Measurements from ENCODE around the gene MEGF11.
A peak's percentile ranks its signal among the peaks of the same experiment; 100 is the strongest.
"Not testable (repeated sequence)": the region's sequence is repeated elsewhere in the genome, so short reads cannot be mapped to it uniquely, and the experiment has no call there.

The MEGF11 gene

DNA sequence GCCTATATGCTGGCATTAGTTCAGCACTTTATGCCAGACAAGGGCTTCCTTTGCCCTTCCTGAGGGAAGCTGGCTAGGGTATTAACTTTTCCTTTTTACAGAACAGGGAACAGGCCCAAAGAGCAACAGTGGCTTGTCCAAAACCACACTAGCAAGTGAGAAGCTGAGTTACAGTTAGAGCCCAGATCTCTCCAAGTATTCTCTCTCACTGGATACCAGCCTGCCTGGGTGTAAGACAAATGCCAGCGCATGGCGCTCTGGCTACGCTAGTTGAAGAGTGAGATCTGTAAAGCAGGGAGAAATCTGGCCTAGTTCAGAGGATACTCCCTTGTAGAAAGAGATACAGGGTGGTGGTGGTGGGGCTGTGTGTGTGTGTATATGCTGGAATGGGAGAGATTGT lies 345.9 kb downstream of the MEGF11 start:
- DNase-seq, result no peak

DNA sequence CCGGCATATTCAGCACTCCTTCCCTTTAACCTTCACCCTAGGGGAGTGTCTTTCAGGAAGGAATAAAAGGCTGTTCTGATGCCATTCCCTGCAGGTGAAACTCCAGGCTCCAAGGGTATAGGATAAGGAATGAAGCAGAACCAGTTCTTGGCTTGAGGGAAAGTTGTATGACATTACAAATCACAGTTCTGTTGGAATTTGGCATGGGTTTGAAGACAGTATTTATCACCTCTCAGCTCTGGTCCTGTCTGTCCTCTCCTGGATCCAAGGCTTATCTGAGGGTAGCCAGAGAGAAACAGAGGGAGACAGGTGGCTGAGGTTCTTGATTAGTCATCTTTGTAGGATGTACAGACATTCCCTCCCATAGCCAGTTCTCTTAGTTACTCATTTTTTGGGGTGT lies 347.2 kb downstream of the MEGF11 start:
- no peak for DNase-seq

DNA sequence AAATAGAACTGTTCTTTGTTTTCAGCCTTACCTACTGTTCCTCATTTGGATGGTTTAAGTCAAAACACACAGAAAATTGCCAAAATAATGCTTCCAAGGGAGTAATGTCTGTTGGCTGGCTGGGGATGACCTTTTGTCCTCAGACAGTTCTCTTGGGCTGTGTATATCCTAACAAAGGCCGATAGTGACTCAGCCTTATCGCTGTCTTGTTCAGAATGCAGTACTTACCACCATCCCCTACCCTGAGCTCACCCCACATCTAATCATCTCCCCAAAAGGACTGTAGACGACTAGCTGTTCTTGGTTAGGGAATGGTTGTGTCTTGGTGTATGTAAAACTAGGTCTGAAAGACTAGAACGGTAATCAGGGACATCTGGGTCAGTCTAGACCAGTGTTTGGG lies 349.2 kb downstream of the MEGF11 start:
- DNase-seq, result no peak

DNA sequence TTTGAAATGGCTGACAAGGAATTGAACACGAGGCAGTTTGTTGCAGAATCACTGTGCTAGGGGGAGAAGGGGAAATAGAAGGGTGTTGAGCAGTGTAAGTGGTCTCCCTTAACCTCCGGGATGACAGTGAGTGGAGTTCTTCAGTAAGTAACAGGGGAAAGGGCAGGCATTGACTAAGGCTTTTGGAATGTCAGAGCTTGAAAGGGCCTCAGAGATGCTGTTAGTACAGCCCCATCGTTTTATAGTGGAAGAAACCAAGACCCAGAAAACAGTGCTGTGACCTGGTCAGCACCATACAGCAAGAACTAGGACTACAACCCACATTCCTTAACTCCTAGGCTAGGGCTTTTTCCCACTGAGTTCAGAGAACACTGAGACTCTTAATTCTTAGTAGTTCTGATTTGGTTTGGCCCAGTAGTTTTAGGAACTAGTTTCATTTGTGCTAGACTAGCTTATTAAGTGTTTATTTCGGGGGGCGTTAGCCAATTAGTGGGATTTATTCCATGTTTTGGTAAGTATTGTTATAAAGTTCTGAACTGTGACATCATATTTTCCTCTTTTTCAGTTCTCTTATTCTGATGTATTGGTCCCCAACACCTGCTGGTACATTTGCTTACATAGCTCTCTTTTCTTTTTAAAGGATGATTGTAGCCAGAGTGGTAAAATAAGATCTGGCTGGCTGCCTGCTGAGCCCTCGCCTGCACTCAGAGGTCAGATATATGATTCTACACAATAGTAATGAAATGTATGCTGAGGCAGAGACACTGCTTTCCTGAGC lies 350.1 kb downstream of the MEGF11 start:
- no peak for DNase-seq

DNA sequence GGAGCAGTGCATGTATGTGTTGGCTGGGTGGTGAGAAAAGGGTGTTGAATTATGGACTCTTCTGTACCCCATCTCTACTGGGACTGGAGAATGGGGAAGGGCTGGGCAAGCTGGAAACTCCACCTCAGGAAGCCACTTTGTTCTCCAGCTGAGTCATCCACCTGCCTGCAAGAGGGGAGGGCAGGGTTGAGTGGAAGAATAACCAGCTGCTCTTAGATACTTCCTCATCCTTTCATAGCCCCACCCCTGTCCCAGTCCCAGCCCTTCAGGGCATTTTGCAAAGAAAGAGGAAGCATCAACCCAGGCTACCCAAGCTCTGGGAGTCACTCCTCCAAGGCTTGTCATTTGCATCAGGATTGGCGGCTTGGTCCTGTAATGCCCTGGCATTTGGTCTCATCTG lies 351.2 kb downstream of the MEGF11 start:
- DNase-seq, result no peak

DNA sequence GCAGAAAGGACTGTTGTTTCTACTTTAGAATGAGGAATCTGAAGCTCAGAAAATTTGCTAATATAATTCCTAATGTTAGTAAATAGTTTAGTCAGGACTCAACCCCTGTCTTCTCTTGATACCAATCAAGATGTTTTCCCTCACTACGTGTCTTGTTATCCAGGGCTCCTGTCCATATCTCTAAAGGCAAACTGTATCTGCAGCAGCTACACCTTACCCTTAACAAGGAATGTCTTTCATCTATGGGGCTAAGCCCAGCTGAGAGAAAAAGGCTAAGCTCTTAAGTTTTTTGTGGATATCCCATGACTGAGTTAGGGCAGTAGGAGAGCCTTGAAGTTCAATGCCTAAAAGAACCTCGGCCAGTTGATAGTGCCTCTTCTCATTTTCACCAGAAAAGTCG lies 351.7 kb downstream of the MEGF11 start:
- no peak for DNase-seq

DNA sequence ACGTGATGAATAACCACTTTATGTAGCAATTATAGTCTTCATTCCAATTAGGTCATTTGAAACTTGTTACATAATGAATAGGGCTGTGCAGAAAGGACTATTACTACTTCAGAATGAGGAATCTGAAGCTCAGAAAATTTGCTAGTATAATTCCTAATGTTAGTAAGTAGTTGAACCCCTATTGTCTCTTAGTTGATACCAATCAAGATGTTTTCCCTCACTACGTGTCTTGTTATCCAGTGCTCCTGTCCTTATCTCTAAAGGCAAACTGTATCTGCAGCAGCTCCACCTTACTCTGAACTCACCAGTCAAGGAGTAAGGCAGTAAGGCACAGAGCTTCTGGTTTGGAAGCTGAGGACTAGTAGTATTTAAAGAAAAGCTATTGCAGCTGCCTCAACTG lies 352.2 kb downstream of the MEGF11 start:
- DNase-seq, result no peak

DNA sequence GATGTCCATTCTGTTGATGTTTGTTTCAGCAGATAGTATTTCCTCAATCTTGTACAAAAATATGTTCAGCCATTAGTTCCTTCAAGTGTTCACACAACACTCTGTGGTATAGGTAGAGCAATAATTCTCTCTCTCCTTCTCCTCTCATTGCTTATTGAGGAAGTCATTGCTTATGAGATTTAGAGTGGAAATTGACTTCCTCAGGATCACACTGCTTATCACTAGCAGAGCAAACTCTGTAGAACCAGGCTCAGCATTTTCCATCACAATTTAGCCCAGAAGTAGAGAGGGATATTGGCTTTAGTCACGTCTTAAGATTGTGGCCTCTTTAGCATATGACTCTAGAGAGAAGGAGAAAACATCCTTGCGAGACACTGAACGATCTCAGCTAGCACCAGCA lies 353.1 kb downstream of the MEGF11 start:
- DNase-seq, result no peak

DNA sequence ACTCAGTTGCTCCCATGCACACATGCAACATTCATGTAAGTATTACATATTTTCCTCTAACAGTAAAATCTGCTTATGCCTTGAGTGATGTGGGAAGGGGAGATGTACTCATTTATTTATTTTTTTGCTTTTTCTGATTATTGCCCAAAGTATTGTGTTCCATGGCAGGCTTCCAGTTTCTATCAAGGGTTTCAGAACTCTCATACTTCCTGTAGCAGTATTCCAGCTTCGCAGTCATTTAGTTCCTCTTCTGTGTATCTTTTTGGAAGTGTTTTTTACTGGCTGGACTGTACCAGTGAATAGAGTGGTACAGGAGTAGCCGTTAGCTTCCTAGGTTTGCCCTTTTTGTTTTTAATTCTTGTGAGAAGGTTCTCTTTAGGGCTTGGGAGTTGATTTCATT lies 357.3 kb downstream of the MEGF11 start:
- no peak for DNase-seq

DNA sequence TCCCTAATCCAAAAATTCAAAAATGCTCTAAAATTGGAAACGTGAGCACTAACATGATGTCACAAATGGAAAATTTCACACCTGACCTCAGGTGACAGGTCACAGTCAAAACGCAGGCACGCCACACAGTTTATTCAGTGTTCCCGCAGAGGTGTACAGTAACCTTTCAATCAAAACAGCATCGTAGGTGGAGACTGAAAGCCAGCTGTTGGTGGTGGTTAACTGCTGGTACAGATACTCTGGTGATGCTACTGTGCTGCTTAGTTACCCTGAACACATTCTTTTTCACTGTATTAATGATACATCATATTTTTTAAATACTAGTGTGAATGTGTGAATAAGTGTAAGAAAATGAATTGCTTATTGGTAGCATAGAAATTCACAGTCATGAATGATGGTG lies 360.5 kb downstream of the MEGF11 start:
- no peak for DNase-seq

DNA sequence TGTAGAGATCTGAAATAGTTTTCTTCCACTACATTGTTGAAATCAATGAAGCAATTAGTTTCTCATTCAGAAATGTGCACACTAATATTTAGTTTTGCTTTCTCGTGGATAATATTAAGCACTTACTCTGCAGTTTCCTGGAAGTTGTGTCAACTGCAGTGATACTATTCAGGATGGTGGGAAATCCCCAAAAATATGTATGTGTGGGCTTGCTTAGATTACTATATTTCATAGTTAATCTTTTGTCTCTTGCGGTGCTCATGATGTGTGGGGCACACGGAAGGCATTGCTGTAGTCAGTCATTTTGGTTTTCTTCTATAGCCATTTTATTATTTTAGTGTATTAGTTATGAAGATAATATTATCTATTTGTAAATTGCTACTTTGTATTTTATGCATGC lies 364.6 kb downstream of the MEGF11 start:
- no peak for DNase-seq

DNA sequence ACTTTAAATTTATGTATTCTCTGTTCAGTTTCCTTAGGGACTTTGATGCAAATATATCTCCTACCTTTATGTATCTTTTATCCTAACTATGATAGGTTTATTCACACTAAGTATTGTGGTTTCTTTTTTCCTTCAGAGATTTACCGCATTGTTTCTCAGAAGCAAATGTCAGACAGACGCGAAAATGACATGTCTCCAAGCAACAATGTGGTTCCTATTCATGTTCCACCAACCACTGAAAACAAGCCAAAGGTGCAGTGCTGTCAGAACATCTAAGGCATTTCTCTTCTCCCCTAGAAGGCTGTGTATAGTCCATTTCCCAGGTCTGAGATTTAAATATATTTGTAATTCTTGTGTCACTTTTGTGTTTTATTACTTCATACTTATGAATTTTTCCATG lies 366.0 kb downstream of the MEGF11 start:
- no peak for DNase-seq

DNA sequence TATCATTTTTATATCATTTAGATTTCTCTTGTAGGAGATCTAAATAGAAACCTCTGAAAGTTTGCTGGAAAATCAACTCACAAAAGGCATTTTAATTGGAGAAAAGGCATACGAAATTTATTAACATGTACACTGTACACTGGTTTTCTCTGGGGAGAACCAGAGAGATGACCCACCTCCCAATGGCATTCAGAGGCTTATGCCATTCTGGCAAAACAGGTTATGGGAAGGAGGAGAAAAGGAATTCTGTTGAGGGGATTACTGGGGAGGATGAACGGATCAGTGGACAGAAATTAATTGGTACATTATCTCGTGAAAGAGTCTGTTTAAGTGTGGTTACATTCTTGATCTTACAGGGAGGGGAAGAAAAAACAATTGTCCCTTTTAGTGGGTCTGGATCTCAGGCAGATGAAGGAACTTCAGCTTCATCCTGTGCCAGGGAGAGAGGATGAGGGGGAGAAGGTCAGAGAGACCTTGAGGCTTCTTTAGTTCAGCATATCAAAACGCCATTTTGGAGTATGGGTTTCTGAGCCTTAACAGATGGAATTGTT lies 367.8 kb downstream of the MEGF11 start:
- no peak for DNase-seq

DNA sequence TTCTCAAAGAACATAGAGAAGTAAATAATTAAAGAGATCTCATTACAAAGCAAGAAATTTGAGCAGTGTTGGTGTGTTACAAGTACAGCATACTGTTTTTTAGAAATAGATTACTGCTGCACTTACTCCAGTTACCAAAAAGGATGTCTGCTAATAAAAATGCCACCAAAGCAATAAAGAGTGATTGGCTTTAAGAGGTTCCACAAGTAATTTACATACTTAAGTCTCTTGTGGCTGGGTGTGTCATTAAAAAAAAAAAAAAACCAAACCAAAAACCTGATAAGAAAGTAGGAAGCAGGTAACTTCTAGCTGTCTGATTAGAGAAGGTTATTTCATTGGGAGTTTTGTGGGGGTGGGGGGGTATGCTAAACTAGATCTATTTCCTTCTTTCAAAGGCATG lies 369.0 kb downstream of the MEGF11 start:
- DNase-seq, result no peak

DNA sequence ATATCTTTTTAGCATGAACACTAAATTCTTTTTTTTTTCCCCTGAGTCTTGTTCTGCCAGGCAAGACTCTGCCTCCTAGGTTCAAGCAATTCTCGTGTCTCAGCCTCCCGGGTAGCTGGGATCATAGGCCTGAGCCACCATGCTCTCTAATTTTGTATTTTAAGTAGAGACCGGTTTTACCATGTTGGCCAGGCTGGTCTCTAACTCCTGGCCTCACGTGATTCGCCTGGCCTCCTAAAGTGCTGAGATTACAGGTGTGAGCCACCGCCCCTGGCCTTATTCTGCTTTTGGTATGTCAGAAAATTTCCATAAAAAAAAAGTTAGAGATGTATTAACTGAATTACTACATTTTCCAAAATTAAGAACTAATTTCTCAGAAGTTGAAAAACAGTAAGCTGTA lies 370.0 kb downstream of the MEGF11 start:
- no peak for DNase-seq

DNA sequence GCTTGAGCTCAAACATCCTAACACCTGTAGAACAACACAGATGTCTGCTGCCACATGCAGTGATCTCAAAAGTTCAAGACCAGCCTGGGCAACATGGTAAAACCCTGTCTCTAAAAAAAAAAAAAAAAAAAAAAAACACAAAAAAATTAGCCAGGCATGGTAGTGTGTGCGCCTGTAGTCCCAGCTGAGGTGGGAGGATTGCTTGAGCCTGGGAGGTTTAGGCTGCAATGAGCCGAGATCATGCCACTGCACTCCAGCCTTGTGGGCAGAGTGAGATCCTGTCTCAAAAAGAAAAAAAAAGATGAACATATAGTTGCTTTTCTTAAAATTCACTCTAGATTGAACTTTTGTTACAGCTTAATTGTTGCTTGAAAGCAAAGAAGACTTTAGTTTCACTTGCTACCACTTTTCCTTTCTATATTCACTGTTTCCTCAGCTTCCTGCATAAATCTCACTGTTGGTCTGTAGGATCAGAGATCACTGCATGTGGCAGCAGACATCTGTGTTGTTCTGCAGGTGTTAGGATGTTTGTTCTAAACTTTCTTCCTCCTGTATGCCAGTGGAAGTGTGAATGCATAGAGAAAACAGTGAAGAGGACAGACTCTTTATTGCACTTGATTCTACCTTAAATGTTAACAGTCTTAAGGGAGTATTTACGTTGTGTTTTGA lies 371.6 kb downstream of the MEGF11 start:
- DNase-seq, result no peak

DNA sequence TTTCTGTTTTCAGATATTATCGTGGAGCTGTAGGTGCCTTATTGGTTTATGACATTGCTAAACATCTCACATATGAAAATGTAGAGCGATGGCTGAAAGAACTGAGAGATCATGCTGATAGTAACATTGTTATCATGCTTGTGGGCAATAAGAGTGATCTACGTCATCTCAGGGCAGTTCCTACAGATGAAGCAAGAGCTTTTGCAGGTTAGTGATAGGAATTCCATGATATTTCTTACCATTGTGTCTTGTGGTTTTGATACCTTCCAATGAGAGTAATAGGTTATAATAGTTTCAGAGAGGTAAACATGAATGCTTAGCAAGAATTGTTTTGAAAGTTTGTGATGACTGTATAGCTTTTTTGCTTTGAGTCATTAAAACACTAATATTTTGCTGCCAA lies 375.8 kb downstream of the MEGF11 start:
- DNase-seq, result no peak

DNA sequence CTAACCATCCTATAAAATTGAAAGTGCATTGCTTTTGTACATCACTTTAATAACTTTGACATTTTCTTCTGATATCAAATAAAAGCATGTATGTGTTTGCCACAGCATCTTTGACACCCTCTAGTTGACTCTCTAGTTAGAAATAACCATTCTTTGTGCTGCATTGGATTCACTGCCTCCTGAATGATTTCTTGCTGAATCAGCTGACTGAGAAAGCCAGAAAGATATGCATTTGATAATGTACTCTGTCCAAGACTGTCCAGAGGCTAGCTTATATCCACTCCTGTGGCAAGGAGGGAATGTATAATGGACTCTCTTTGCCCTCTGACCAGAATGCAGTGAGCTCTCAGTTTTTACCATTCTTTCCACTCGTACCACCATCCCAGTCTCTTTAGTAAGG lies 378.1 kb downstream of the MEGF11 start:
- DNase-seq, result no peak

DNA sequence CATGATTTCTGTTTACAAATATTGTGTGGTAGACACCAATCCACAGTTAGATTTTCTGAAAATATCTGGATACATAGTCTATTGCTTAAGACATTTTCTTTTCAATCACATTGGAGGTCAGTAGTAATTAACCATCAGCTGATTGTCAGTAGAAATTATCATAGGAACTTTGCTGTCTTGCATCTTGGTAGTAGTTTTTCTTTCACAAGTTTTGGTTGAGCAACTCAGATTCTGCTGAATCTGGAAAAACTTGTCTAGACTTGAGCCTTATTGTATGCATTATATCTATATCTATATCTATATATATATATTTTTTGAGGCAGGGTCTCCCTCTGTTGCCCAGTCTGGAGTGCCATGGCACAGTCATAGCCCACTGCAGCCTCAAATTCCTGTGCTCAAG lies 380.3 kb downstream of the MEGF11 start:
- no peak for DNase-seq

DNA sequence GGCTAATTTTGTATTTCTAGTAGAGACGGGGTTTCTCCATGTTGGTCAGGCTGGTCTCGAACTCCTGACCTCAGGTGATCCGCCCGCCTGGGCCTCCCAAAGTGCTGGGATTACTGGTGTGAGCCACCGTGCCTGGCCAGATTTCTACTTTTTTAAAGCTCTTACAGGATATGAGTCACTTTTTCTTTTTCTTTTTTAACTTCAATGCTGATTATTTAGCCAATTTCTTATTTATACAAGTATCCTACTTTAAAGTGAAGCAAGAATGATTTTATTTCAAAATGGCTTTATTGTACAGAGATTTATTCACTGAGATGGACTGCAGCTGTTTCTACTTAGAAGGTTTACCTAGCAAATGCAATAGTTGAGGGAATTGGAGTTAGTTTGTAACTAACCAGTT lies 381.0 kb downstream of the MEGF11 start:
- DNase-seq, result not testable (repeated sequence)

DNA sequence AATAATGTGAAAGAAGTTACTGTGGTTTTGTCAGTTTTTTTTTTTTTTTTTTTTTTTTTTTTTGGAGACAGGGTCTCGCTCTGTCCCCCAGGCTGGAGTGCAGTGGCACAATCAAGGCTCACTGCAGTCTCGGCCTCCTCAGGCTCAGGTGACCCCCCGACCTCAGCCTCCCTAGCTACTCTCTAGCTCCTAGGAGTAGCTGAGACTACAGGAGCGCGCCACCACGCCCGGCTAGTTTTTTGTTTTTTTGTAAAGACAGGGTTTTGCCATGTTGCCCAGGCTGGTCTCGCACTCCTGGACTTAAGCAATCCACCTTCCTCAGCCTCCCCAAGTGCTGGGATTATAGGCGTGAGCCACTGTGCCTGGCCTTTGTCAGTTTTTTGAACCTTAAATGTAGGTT lies 381.7 kb downstream of the MEGF11 start:
- DNase-seq, result not testable (repeated sequence)

DNA sequence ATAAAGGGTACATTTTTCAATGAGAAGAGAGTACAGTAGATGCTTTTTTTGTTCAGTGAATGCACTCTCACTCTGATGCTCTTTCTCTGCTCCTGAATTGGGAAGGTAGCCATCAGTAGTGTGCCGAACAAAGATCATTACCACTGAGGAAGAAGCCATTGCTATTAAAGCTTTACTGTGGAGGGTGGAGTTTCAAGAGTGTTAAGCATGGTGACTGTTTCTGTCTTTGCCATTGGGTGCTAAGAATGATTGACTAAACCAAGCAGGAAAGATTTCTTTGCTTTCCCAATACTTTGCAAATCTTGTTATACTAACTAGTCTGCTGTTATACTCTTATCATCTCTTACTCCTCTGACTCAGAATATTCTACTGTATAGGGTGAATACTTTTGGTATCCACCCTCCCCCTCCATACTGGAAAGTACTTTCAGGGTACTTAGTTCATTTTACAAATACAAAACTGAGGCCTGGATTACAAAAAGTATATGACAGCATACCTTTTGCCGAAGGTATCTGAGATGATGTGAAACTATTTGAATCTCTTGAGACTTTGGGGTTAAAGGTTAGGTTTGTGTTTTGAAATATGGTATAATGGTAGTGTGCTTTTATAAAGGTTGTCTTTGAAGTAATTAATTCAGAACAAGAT lies 382.5 kb downstream of the MEGF11 start:
- no peak for DNase-seq

DNA sequence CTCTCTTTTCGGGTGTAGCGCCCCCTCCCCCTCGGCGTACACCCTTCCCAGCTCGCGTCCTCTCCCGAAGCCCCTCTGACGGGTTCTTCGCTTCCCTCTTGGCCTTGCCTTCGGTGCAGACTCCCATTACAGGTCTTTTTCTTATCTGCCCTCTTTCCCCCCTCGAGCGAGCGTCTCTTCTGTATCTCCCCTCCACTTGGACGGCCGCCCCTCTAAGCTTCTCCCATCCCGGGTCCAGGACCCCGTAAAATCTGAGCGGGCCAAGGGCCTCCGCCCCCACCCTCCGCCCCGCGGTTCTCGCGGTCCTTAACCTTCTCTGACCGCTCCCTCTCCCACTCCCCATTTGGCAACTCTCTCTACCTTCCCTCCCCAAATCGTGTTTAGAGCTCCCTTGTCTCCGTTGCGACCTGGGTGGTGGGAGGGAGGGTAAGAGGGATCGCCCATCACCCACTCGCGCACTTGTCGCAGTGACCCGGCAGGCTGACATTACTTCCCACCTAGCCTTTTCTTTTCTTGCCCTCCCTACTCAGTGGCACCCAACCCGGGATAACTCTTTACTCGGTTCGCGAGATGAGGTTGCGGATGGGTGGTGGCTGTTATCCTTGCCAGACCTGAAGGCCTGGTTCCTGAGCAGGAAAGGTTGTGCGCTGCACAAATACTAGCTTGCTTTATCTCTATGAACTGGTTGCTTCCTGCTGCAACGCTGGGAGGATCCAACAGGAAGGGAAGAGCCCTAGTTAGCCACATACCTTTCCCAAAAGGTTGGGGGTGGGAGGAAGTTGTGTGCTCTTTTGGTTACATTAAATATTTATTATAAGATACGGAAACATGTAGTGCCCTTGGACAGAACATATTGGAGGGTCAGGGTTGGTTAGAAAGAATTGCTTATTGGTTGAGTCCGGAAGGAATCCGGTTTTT lies 383.3 kb downstream of the MEGF11 start:
- peak; percentile 20 for DNase-seq
